ENCODE data around the gene CCDC106.

CCDC106 gene

GRCh38 chr19:55635334-55635717 lies 12.7 kb upstream of the CCDC106 start:
- peak overlapping the region; percentile 97 for H3K4me2 ChIP-seq
- no peaks in the 10 kb centered on the region for H4K20me1 ChIP-seq (ENCODE audit: insufficient read depth)
- peaks cover 26% of the 10 kb centered on the region for H3K79me2 ChIP-seq (ENCODE audit: insufficient read depth, low read depth)
- peaks cover 30% of the 10 kb centered on the region for H3K4me1 ChIP-seq (ENCODE audit: low read depth, poor library complexity, severe bottlenecking)
- H3K27me3 ChIP-seq (ENCODE audit: insufficient read depth, low read depth) = no peaks in the 10 kb centered on the region
- no peak overlapping the region for H2AFZ ChIP-seq (ENCODE audit: low read depth)
- peak overlapping the region; percentile 60 for H3K27ac ChIP-seq
- H3K4me3 ChIP-seq (IDR thresholded peaks at IDR 0.05; ENCODE audit: insufficient read depth, low read depth, low read length) = peak overlapping the region; percentile 64
- H3K9ac ChIP-seq = peak overlapping the region; percentile 84
- TF ChIP-seq CTCF (conservative IDR thresholded peaks at IDR 0.05; ENCODE audit: low read depth, low read length) = no peak
- H3K36me3 ChIP-seq (ENCODE audit: insufficient read depth) = no peaks in the 10 kb centered on the region

- H3K9ac ChIP-seq = no peak overlapping the region
- peaks cover 26% of the 10 kb centered on the region for H3K79me2 ChIP-seq (ENCODE audit: insufficient read depth, low read depth)
- no peak overlapping the region for H3K4me3 ChIP-seq (IDR thresholded peaks at IDR 0.05; ENCODE audit: insufficient read depth, low read depth, low read length)
- peak overlapping the region; percentile 97 for H3K4me2 ChIP-seq
- peaks cover 30% of the 10 kb centered on the region for H3K4me1 ChIP-seq (ENCODE audit: low read depth, poor library complexity, severe bottlenecking)
- no peak overlapping the region for H2AFZ ChIP-seq (ENCODE audit: low read depth)
- H3K36me3 ChIP-seq (ENCODE audit: insufficient read depth) = no peaks in the 10 kb centered on the region
- no peaks in the 10 kb centered on the region for H4K20me1 ChIP-seq (ENCODE audit: insufficient read depth)
- H3K27me3 ChIP-seq (ENCODE audit: insufficient read depth, low read depth) = no peaks in the 10 kb centered on the region
- no peak for TF ChIP-seq CTCF (conservative IDR thresholded peaks at IDR 0.05; ENCODE audit: low read depth, low read length)
- H3K27ac ChIP-seq = no peak overlapping the region
Observed at GRCh38 chr19:55635856-55636440, 12.1 kb upstream of the CCDC106 start.

- no peaks in the 10 kb centered on the region for H3K27me3 ChIP-seq (ENCODE audit: insufficient read depth, low read depth)
- no peak overlapping the region for H3K4me3 ChIP-seq (IDR thresholded peaks at IDR 0.05; ENCODE audit: insufficient read depth, low read depth, low read length)
- H4K20me1 ChIP-seq (ENCODE audit: insufficient read depth) = no peaks in the 10 kb centered on the region
- no peak overlapping the region for H3K9ac ChIP-seq
- H3K27ac ChIP-seq = no peak overlapping the region
- no peak for TF ChIP-seq CTCF (conservative IDR thresholded peaks at IDR 0.05; ENCODE audit: low read depth, low read length)
- peaks cover 26% of the 10 kb centered on the region for H3K79me2 ChIP-seq (ENCODE audit: insufficient read depth, low read depth)
- no peak overlapping the region; the same call in 1 of the 2 replicates for H3K4me2 ChIP-seq
- H3K36me3 ChIP-seq (ENCODE audit: insufficient read depth) = no peaks in the 10 kb centered on the region
- H3K4me1 ChIP-seq (ENCODE audit: low read depth, poor library complexity, severe bottlenecking) = peaks cover 27% of the 10 kb centered on the region
- no peak overlapping the region for H2AFZ ChIP-seq (ENCODE audit: low read depth)
Observed at GRCh38 chr19:55636723-55637122, 11.3 kb upstream of the CCDC106 start.

- Histone ChIP-seq H3K4me3 (IDR thresholded peaks at IDR 0.05; ENCODE audit: insufficient read depth, low read depth, low read length) (no peak overlapping the region), H2AFZ (ENCODE audit: low read depth) (no peak overlapping the region), H3K36me3 (ENCODE audit: insufficient read depth) (no peaks in the 10 kb centered on the region), H4K20me1 (ENCODE audit: insufficient read depth) (no peaks in the 10 kb centered on the region), H3K27me3 (ENCODE audit: insufficient read depth, low read depth) (no peaks in the 10 kb centered on the region), H3K9ac (no peak overlapping the region), H3K4me1 (ENCODE audit: low read depth, poor library complexity, severe bottlenecking) (peaks cover 20% of the 10 kb centered on the region), H3K27ac (no peak overlapping the region), H3K79me2 (ENCODE audit: insufficient read depth, low read depth) (peaks cover 32% of the 10 kb centered on the region), H3K4me2 (no peak overlapping the region)
- no peak for TF ChIP-seq CTCF (conservative IDR thresholded peaks at IDR 0.05; ENCODE audit: low read depth, low read length)
Observed at GRCh38 chr19:55637534-55637933, 10.5 kb upstream of the CCDC106 start.

All from KMS-11 (cell line).